K562 (cell line): ENCODE results near the gene PSMB2. TPM values are rescaled to one million over a fixed set of nuclear protein-coding genes. Genes with fewer than 3 reads are reported as not detected.

ENCODE experiments used
- ADNP ChIP-seq: fragments of 200-800 bp; sonication (Bioruptor generic); IDR thresholded peaks from 2 replicates; pipeline ENCODE4 v1.6.1; 2016; ENCODE audit warnings: missing genetic modification characterization, missing compliant biosample characterization
- HEY1 ChIP-seq: fragments of 250-450 bp; sonication (Bioruptor Pico); IDR thresholded peaks from 2 replicates; pipeline ENCODE4 v1.5.0; 2020; ENCODE audit warnings: mild to moderate bottlenecking, moderate library complexity, borderline replicate concordance
- KDM5B ChIP-seq: fragments of 200-600 bp; sonication (generic); IDR thresholded peaks from 2 replicates; pipeline ENCODE4 v1.6.1; 2012; ENCODE audit warnings: low read depth, mild to moderate bottlenecking, moderate library complexity, low read length, control low read depth, inconsistent platforms; ENCODE audit not compliant: insufficient replicate concordance
- MBD2 ChIP-seq: sonication (generic); IDR thresholded peaks from 2 replicates; pipeline ENCODE4 v1.6.1; 2016; ENCODE audit warnings: low read depth, borderline replicate concordance
- NRF1 ChIP-seq, 2 experiments: fragments of 450-650 bp; IDR thresholded peaks in 1 of 2; conservative IDR thresholded peaks in 1 of 2; 2 replicates each; pipeline ENCODE4 v1.6.1; 2014; ENCODE audit warnings: mild to moderate bottlenecking in 2 of 2
- PHF8 ChIP-seq: fragments of 200-600 bp; sonication (generic); IDR thresholded peaks from 2 replicates; pipeline ENCODE4 v1.6.1; 2012; ENCODE audit warnings: mixed run types, mild to moderate bottlenecking, inconsistent platforms, low read length, moderate library complexity, borderline replicate concordance
- SUPT5H ChIP-seq: fragments of 450-650 bp; IDR thresholded peaks from 2 replicates; pipeline ENCODE4 v1.6.1; 2016
- XRCC4 ChIP-seq: IDR thresholded peaks from one replicate; pipeline ENCODE4 v1.6.1; 2011; ENCODE audit not compliant: insufficient read depth, insufficient read length; ENCODE audit errors: extremely low read depth
- ZNF133 ChIP-seq: fragments of 250-450 bp; sonication (Bioruptor Pico); IDR thresholded peaks from 2 replicates; pipeline ENCODE4 v1.4.0; 2020; ENCODE audit warnings: mild to moderate bottlenecking
- ZNF146 ChIP-seq: IDR thresholded peaks from one replicate; pipeline ENCODE4 v1.6.1; 2018; ENCODE audit warnings: missing compliant biosample characterization; ENCODE audit not compliant: unreplicated experiment
- ZNF324 ChIP-seq: fragments of 250-450 bp; sonication (Bioruptor Pico); IDR thresholded peaks from 2 replicates; pipeline ENCODE4 v1.4.0; 2020; ENCODE audit warnings: mild to moderate bottlenecking
- ZNF75A ChIP-seq: fragments of 450-650 bp; formaldehyde crosslinking; IDR thresholded peaks from 2 replicates; pipeline ENCODE4 v1.4.0; 2020; ENCODE audit warnings: mild to moderate bottlenecking
- polyA plus RNA-seq, 8 experiments: library from polyadenylated mRNA; depleted of rRNA in 4 of 8; stranded (reverse) in 5 of 8; unstranded in 3 of 8; fragments of >200 nt; fragmentation: Nextera tagmentation in 2 of 8; fragmentation: Illumina TruSeq in 1 of 8; extraction: Ambion mirVana in 2 of 8; extraction: Trizol in 1 of 8; gene quantifications; 2 replicates each; pipeline versions ENCODE4 v1.2.1 to v1.2.3, GENCODE V29; 2011 to 2014; ENCODE audit warnings: inconsistent platforms in 1 of 8, missing spikeins in 1 of 8
- total RNA-seq, 7 experiments: library from RNA; depleted of rRNA in 6 of 7; stranded (reverse); fragments of >200 nt in 6 of 7; fragmentation: Illumina TruSeq in 2 of 7; extraction: Trizol in 2 of 7; gene quantifications; 2 replicates each; pipeline versions ENCODE4 v1.2.1 to v1.2.3, GENCODE V29; 2011 to 2021; ENCODE audit warnings: low replicate concordance in 1 of 7
- TF ChIP-seq, protein P1 (sequence below): fragments of 450-650 bp; formaldehyde crosslinking; IDR thresholded peaks from 2 replicates; pipeline ENCODE4 v1.4.0; 2020; ENCODE audit warnings: mild to moderate bottlenecking, moderate library complexity
- TF ChIP-seq, protein P2 (sequence below): fragments of 250-450 bp; sonication (Bioruptor Pico); IDR thresholded peaks from 2 replicates; pipeline ENCODE4 v1.8.0; 2022; ENCODE audit warnings: inconsistent platforms
- TF ChIP-seq, protein P3 (sequence below), 3 experiments: IDR thresholded peaks in 2 of 3; conservative IDR thresholded peaks in 1 of 3; 2 replicates each; pipeline ENCODE4 v1.5.1; 2011 to 2012; ENCODE audit warnings: low read length in 3 of 3, mild to moderate bottlenecking in 3 of 3, control low read depth in 2 of 3, improper control_type of control experiment in 1 of 3, inconsistent platforms in 1 of 3, low read depth in 1 of 3, mixed read lengths in 1 of 3, moderate library complexity in 1 of 3; ENCODE audit not compliant: insufficient read depth in 2 of 3
- TF ChIP-seq, protein P4 (sequence below): fragments of 450-650 bp; conservative IDR thresholded peaks from 2 replicates; pipeline ENCODE4 v1.6.1; 2016; ENCODE audit warnings: missing genetic modification characterization, low read depth, mild to moderate bottlenecking, control low read depth, missing compliant biosample characterization
- TF ChIP-seq, protein P5 (sequence below): fragments of 450-650 bp; IDR thresholded peaks from 2 replicates; pipeline ENCODE4 v1.6.1; 2017; ENCODE audit warnings: mild to moderate bottlenecking, moderate library complexity
- TF ChIP-seq, protein P6 (sequence below): fragments of 250-450 bp; sonication (Bioruptor Pico); IDR thresholded peaks from 2 replicates; pipeline ENCODE4 v1.8.0; 2022; ENCODE audit warnings: inconsistent platforms, mild to moderate bottlenecking, moderate library complexity, borderline replicate concordance

PSMB2 gene
- total and polyA plus RNA-seq, 9 of the 15 experiments (the other 6 are each of a cell fraction or from before 2014, with no cell fraction given) = 71.7 to 543 (median 165) TPM

DNA sequence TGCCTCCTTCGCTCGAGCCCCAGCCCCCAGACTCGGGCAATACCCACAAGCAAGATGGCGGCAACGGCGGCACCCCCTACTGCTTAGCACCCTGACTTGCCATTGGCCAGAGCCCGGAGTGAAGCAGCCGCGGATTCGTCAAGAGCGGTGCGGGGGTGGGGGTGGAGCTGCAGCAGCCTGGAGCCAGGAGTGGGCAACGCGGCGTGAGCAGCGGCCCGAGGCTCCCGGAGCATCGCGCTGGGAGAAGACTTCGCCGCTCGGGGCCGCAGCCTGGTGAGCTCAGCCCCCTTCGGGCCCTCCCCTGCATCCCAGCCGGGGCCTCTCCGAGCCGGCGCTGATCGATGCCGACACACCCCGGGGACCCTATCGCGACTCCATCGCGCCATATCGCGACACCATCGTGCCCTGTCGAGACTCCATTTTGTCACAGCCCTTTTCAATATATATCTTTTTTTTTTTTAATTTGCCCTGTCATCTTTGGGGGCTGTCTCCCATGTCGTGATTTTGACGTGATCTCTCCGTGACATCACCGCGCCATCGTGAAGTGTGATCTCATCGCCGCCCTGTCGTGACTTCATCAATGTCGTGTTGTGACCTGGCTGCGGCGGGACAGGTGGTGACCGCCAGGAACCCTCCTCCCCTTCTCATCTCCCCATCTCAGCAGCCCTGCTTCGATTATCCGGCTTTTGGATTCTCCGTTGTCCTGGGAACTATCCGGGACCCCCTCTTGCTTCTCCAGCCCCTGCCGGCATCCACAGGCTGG, 83.5 kb downstream of the PSMB2 start, which contains the start of gene NCDN (continued):
- TF ChIP-seq, protein P1, sequence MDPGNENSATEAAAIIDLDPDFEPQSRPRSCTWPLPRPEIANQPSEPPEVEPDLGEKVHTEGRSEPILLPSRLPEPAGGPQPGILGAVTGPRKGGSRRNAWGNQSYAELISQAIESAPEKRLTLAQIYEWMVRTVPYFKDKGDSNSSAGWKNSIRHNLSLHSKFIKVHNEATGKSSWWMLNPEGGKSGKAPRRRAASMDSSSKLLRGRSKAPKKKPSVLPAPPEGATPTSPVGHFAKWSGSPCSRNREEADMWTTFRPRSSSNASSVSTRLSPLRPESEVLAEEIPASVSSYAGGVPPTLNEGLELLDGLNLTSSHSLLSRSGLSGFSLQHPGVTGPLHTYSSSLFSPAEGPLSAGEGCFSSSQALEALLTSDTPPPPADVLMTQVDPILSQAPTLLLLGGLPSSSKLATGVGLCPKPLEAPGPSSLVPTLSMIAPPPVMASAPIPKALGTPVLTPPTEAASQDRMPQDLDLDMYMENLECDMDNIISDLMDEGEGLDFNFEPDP (CRISPR knock-in tag) = no peak
- TF ChIP-seq ZNF146 (CRISPR knock-in tag) (no peak), MBD2 (peak; percentile 100), NRF1 (conservative IDR thresholded peaks at IDR 0.05 in 1 of 2, IDR thresholded peaks at IDR 0.05 in 1 of 2) (peak in 1 of 2 experiments; percentile 75), SUPT5H (peak; percentile 60), ZNF133 (CRISPR knock-in tag) (no peak), ADNP (no peak), PHF8 (peak; percentile 79; the same call in 1 of the 2 replicates), ZNF75A (no peak), KDM5B (peak; percentile 86), ZNF324 (CRISPR knock-in tag) (no peak), HEY1 (CRISPR knock-in tag) (no peak), XRCC4 (no peak)
- TF ChIP-seq, protein P2, sequence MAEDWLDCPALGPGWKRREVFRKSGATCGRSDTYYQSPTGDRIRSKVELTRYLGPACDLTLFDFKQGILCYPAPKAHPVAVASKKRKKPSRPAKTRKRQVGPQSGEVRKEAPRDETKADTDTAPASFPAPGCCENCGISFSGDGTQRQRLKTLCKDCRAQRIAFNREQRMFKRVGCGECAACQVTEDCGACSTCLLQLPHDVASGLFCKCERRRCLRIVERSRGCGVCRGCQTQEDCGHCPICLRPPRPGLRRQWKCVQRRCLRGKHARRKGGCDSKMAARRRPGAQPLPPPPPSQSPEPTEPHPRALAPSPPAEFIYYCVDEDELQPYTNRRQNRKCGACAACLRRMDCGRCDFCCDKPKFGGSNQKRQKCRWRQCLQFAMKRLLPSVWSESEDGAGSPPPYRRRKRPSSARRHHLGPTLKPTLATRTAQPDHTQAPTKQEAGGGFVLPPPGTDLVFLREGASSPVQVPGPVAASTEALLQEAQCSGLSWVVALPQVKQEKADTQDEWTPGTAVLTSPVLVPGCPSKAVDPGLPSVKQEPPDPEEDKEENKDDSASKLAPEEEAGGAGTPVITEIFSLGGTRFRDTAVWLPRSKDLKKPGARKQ (CRISPR knock-in tag) = no peak
- TF ChIP-seq, protein P3, sequence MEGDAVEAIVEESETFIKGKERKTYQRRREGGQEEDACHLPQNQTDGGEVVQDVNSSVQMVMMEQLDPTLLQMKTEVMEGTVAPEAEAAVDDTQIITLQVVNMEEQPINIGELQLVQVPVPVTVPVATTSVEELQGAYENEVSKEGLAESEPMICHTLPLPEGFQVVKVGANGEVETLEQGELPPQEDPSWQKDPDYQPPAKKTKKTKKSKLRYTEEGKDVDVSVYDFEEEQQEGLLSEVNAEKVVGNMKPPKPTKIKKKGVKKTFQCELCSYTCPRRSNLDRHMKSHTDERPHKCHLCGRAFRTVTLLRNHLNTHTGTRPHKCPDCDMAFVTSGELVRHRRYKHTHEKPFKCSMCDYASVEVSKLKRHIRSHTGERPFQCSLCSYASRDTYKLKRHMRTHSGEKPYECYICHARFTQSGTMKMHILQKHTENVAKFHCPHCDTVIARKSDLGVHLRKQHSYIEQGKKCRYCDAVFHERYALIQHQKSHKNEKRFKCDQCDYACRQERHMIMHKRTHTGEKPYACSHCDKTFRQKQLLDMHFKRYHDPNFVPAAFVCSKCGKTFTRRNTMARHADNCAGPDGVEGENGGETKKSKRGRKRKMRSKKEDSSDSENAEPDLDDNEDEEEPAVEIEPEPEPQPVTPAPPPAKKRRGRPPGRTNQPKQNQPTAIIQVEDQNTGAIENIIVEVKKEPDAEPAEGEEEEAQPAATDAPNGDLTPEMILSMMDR (IDR thresholded peaks at IDR 0.05 in 2 of 3, conservative IDR thresholded peaks at IDR 0.05 in 1 of 3; ENCODE audit: insufficient read depth in 2 of 3, low read depth in 1 of 3, low read length in 3 of 3) = no peak; a peak in 1 of 6 replicates
- TF ChIP-seq, protein P4, sequence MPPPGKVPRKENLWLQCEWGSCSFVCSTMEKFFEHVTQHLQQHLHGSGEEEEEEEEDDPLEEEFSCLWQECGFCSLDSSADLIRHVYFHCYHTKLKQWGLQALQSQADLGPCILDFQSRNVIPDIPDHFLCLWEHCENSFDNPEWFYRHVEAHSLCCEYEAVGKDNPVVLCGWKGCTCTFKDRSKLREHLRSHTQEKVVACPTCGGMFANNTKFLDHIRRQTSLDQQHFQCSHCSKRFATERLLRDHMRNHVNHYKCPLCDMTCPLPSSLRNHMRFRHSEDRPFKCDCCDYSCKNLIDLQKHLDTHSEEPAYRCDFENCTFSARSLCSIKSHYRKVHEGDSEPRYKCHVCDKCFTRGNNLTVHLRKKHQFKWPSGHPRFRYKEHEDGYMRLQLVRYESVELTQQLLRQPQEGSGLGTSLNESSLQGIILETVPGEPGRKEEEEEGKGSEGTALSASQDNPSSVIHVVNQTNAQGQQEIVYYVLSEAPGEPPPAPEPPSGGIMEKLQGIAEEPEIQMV (tag) = no peak
- TF ChIP-seq, protein P5, sequence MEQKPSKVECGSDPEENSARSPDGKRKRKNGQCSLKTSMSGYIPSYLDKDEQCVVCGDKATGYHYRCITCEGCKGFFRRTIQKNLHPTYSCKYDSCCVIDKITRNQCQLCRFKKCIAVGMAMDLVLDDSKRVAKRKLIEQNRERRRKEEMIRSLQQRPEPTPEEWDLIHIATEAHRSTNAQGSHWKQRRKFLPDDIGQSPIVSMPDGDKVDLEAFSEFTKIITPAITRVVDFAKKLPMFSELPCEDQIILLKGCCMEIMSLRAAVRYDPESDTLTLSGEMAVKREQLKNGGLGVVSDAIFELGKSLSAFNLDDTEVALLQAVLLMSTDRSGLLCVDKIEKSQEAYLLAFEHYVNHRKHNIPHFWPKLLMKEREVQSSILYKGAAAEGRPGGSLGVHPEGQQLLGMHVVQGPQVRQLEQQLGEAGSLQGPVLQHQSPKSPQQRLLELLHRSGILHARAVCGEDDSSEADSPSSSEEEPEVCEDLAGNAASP = no peak
- TF ChIP-seq, protein P6, sequence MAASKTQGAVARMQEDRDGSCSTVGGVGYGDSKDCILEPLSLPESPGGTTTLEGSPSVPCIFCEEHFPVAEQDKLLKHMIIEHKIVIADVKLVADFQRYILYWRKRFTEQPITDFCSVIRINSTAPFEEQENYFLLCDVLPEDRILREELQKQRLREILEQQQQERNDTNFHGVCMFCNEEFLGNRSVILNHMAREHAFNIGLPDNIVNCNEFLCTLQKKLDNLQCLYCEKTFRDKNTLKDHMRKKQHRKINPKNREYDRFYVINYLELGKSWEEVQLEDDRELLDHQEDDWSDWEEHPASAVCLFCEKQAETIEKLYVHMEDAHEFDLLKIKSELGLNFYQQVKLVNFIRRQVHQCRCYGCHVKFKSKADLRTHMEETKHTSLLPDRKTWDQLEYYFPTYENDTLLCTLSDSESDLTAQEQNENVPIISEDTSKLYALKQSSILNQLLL (CRISPR knock-in tag) = no peak
